GM19468 (cell line): ENCODE measurements around the gene ADAMTS12.

Experiments
- ATAC-seq: cut with Tn5 transposase; IDR thresholded peaks from one replicate; pipeline ENCODE4 v1.9.1; 2021; ENCODE audit warnings: mild to moderate bottlenecking, moderate library complexity, moderate number of reproducible peaks; ENCODE audit not compliant: unreplicated experiment; ENCODE audit errors: extremely low read depth

ADAMTS12 gene

DNA sequence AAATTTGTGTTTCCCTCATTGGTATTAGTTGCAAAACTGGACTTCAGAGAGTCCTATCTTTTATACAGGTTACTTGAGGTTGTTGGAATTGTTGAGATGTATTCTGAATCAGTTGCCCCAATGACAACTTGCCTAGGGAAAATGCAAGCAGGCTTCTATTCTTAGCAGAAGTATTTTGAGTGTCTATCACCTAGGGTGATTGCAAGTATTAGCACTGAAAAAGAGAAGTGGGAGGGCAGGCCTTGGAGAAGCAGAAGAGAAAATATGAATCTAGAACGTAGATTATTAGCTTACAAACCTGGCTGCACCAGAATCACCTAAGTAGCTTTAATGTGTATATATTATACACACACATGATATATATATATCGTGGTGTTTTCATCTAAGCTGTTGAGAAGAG lies 43.2 kb downstream of the ADAMTS12 start:
- ATAC-seq: peak; percentile 32

DNA sequence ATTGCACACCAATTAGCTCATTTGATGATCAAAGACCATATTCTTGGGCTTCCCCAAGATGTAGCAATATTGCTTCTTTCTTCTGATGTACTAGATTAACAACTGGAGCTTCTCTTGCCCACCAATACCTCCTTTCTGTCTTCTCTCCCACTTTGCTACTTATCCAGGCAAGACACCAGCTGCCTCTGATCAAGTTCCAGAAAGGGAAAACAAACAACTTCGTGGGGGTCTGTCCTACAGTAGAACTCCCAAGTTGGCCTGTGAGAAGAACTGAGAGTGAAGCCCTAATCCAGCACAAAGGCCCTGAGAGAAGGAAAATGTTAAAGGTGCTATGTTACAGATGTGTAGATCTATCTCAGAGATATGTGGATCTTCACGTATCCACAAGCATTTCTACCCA lies 44.9 kb downstream of the ADAMTS12 start:
- ATAC-seq: no peak

DNA sequence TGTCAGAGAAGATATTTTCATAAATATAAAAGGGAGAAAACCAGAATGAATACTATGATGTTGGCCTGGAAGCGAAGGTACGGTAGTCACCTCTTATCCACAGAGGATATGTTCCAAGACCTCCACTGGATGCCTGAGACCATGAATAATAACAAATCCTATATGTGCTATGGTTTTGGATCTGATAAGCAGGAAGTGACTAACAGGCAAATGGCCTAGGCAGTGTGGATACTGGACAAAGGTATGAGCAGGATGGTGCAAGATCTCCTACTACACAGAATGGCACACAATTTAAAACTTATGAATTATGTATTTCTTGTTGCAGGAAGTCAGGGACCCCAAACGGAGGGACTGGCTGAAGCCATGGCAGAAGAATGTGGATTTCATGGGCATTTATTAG lies 48.2 kb downstream of the ADAMTS12 start:
- ATAC-seq: no peak

DNA sequence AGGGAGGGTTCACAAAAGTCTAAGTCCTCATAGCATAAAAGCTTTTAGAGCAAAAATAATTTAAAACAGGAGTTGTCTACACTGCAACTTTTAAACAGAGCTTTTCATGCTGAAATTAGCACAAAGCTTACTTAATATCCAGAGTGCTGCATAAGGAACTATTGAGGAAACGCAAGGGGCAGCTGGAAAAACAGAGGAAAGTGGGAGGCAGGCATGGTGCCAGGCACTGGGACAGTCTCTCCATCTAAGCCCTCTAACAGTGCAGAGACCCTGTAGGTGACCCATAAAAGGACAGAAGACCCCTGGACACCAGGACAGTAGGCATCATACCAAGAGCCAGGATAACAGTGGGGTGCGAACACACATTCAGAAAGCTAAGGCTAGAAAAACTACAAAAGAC lies 49.3 kb downstream of the ADAMTS12 start:
- ATAC-seq: no peak

DNA sequence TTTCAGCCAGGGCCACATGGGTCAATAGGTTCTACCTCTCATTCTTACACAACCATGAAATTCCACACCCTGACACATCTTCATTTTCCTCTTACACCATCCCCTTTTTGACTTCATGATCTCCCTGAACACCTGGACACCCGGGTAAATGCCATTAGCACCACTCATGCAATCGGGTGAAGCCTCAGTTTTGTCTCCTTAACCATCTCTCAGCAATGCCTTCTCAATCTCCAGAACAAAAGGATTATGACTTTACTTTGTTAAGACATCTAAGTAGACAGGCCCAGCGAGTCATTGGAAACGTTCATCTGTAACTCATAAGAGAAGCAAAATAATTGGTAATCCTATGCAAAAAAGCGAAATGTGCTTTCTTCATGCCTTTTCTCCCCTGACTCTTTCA lies 49.9 kb downstream of the ADAMTS12 start:
- no peak for ATAC-seq

DNA sequence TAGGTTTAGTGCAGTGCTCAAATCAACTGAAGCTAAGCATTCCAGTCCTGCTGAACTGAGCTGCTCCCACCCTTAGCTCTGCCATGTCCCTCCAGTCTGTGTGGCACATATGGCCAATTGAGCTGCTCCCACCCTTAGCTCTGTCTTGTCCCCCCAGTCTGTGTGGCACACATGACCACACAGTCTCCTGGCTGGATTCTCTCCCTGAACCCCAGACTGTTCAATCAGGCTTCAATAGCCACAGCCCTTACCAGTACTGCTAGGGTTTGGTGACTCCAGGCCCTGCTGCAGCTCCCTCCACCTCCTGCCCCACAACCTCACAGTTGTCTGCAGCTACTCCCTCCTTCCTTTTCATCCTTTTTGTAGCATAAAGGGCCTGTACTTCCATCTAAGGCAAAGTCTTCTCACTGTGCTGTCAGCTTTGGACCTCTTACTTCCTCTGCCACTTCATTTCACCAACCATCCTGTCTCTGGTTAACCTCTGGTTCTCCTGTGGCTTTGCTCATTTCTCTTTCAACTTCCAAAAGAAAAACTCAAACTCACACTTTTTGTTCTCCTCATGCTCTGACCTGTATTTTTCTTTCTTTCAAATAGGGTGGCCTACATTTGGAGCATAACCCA lies 50.8 kb downstream of the ADAMTS12 start:
- ATAC-seq: peak; percentile 34

DNA sequence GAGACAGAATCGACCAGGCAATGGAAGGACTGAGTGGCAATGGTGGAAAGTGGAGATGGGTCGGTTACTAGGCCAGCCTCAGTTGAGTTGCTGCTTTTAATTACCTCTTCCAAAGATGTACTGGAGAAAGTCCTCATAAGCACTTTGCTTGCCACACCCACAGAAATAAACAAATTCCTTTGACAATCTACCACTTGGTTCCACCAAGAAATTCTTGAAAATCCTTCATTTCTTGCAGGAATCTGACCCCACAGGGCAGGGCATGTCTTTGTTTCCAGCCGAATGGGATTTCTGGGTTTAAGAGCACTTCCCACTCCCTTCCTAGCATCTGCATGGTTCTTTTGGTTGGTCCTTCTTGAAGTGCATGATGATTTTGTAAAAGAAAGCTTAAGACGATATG lies 54.5 kb downstream of the ADAMTS12 start:
- ATAC-seq: no peak

DNA sequence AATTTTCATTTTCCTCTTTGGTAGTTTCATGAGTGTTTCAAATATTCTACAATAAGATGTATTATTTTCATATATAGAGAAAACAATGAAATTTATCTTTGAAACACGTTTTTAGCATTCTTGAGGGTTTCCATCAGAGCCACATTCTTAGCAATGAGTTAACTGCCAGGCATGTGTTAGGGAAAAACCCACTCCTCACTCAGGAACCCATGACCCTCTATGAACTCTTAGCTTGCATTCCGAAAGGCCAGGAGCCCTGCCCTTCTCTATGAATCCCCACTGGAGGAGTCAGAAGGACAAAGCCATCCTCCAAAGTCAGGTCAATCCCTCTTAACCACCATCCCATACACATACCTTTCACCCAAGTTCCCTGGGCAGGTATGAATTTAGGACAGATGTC lies 57.5 kb downstream of the ADAMTS12 start:
- ATAC-seq: no peak

DNA sequence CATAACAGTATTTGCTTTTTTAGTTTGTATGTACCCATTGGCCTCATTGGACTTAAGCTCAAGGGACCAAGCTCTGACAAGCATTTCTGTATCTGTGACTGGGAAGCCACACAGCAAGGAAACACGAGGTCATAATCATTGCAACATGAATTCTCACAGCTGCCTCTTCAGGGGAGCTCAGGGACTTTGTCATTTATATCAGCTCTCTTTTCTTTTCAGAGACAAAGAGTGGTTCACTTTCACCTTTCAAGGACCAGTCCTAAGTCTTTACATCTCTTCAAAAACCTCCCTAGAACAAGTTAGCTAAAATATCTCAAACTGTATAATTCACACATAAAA lies 58.6 kb downstream of the ADAMTS12 start:
- ATAC-seq: no peak

DNA sequence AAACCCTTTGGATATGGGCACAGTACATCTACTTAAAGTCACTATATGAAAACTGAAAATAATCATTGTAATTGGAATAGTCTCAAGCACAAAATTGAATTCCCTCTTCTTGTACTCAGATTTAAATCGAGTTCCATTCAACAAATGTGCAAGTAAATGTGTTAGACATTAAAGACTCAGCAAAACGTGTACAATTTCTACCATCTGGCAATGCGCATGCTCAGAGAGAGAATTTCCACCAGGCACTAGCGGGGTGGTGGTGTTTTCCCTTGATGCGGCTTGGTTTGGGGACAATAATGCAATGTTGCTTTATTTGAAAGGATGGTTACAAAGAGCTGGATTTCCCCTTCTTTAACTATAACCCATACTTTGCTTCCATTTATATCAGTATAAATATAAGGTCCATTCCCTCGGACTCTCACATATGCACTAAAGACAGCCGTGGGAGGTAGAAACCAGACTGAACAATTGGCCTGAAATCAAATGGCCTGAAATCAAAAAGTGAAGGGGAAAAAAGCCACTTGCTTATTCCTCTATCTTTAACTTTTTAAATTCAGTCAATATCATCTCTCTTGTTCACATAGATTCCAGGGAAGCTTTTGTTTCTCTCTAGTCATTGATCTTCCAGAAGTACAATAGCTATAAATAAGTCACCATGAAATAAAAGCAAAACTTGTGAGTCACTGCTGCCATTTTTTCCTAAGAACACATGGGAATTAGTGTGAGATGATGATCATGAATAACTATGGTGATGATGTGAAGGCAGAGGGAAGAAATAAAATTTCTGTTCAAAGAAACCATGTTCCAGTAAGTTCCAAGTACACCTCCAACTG lies 59.2 kb downstream of the ADAMTS12 start:
- ATAC-seq: no peak

DNA sequence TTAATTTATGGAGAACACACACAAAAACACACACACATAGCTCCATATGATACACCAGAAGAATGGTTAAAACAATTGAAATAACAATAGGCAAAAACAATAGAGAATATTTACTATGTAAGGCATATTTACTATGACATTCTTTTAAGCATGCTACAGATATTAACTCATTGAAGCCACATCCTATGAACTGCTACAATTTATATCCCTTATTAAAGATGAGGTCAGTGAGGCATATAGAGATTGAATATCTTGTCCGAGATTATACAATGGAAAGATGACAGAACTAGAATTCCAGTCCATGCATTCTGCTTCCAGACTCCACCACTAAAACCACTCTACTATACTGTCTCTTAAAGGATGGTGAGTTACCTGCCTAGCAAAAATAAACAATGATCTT lies 60.7 kb downstream of the ADAMTS12 start:
- ATAC-seq: no peak

DNA sequence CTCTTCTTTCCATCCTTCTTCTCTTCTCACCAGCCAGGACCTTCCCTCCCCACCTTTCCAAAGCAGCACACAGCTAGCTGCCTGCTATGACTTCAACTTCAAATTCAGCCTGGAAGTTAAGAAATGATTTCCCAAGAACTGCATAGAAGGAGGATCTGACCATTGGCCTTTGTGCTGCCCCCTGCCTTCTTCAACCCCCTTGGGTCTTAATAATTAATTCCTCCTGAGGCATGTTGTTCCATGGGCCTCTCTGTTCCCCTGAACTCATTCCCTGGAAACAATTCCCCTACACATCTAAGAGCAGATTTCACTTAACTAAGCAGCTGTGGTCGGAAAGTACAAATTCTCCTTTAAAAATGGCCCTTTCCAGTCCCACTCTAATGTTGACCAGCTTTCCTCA lies 62.4 kb downstream of the ADAMTS12 start:
- ATAC-seq: no peak

DNA sequence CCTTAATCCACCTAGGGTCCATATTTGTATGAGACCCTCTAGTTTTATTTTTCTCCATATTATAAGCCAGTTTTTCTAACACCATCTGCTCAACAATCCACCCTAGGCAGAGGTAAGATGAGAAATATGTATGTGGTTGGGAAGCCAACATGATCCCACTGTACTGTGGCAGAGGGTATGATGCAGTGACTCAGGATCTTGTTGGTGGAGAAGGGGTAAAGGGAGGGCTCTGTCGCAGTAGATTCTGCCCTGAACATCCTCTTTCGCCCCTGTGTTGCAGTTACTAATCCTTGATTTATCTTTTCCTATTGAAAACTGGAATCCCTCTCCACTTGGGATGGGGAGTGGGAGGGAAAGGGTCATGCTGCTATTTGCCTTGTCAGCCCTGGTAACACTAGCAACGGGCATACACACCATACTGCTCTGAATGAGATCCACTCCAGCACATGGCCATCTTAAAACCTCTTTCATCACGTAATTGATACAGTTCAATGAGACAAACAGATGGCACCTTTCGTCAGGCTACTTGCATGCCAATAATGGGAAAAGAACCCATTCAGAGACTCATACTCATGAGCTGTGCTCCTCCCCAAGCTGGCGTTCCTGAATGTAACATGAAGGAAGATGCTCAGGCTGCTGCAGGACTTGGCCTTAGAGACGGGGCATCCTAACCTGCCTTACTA lies 63.0 kb downstream of the ADAMTS12 start:
- ATAC-seq: no peak

DNA sequence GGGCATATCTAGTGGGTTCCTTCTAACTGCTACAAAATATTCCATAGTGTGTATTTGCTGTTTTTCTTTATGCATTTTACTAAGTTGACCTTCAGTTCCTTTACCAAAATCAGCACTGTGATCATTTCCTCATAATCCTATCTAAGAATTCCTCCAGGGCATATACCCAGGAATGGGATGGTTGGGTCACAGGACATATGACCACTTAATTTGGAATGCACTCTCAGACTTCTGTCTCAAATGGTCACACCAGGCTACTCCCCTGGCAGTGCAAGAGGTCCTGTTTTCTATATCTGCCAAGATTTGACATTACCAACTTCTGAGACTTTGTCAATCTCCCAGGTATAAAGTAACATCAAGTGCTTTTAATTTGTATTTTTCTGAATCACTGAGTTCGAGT lies 63.9 kb downstream of the ADAMTS12 start:
- ATAC-seq: no peak

DNA sequence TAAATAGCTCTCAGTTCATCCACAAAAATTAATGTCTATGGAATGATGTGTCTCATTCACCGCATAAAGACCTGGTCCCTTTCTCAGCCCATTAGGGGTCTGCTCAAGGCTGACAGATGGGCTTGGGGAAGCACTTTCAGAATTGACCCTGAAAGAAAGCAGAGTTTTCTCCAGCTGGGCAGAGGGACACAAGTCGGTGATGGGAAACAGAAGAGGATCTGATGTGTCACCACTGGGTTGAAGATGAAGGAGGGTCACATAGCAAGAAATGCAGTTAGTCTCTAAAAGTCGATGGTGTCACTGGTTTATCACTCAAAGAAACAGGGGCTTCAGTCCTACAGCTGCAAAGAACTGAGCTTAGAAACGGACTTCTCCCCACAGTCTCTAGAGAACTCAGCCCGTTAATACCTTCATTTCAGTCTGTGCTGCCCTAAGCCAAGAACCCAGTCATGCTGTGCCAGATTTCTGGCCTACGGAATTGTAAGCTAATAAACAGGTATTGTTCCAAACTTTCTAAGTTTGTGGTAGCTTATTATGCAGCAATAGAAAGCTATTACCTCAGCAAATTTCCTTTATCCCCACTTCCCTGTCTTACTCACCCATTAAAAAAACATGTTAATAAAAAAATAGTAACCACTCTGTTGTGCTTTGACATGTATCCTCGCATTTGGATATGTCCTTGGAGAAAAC lies 64.6 kb downstream of the ADAMTS12 start:
- ATAC-seq: no peak

DNA sequence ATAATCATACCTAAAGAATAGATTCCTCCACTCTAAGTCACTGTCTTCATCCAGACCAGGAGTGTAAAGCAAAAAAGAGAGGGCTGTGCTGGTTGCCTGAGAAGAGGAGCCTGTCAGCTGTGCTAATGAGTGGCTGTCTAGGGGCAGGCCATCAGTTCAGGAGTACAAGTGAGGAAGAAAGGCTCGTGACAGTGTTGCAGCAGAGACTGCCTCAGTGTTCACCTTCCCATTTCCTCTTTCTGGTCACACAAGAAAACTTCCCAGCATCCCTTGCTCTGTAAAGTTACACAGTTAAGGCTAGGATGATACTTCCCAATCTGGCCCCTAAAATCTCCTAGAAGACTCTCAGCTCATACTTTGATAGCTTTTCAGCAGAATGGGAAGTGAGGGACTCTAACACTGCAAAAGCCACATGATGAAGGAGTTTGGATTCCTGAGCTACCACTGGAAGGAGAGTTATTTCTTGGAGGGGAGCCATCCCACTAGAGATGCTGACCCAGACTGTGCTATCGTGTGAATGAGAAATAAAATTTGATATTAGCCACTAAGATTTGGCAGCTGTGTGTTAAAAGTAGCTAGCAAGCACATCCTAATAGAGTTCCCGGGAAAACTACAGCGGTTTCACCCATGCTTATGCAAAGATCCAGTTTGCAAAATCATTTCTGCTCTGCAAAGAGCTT lies 67.1 kb downstream of the ADAMTS12 start:
- no peak for ATAC-seq

DNA sequence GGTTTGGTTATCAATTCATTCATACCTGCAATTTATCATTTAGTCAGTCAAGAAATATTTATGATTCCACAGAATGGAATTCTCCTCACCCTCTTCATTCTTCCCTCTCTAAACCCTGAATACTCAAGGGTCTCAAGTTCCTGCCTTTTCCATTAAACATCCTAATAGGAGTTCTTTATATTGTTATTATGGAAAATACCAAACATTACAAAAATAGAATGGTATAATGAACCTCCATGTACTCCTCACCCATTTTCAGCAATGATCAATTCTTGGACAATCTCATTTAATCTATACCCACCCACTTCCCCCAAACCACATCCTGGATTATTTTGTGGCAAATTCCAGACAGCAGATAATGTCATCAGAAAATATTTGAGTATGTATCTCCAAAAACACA lies 74.5 kb downstream of the ADAMTS12 start:
- ATAC-seq: no peak

DNA sequence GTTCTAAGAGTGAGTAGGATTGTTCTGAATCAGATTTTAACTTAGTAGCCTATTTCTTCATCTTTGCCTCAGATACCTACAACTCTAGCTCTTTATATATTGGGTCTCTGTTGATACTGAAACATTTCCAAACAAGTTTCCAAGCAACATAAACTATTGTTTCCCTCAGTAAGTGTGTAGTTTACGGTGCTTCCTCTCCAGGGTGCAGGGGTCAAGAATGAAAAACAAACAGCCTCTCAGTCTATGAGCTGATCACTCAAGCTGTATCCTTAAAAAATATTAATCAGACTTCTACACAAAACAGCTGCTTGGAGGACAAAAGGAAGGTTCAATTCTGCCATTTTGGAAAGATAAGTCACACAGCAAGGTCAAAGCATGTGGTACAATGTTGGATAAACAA lies 75.0 kb downstream of the ADAMTS12 start:
- no peak for ATAC-seq

DNA sequence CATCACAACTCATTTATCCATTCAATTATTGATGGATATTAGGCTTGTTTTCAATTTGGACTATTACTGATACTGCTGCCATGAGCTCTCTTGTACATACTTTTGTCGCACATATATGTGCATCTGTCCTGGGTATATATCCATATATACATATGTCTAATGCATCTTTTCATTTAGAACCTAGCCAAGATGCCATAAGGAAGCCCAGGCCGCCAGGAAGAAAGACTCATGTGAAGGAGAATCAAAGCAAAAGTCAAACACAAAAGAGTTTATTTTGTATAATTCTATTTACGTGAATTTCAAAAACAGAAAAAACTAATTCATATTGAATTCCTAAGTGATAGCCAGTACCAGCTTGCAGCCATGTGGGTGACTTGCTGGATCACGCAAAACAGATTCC lies 79.0 kb downstream of the ADAMTS12 start:
- no peak for ATAC-seq

DNA sequence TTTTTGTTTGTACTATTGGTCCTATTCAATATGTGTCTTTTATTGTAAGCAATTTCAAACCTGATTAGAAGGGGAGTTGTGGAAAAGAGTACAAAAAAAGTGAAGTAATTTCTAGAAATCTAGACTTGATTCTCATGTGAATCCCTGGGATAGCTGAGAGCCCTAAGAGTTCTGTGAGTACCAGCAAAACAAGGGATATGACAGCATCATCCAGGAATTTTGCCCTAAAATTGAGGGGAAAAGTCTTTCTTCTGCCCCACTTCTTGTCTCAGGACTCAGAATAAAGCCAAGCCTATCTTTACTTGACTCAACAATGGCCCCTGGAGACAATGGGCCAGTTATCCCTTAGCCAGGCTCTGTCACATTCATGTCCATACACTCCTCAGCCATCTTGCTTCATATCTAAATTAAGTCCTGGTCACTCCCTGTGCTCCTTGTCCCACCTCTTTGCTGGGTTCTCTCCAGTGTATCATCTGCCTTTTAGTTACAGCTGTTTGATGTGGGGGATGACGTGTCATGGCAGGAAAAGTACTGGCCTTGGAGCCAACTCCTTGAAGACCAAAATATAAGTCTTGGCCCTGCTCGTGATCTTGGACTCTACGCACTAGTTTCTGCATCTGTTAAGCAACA lies 81.2 kb downstream of the ADAMTS12 start:
- ATAC-seq: no peak
